Activated CD8-positive, alpha-beta memory T cell treated with anti-CD3 and anti-CD28 coated beads, Interleukin-2, amount 50 U/mL, for 1 hour (primary cell): ENCODE results near the gene PLCXD3.

ENCODE experiments used
- DNase-seq: peaks from one replicate; pipeline ENCODE4 v3.0.0-alpha.2; 2020; ENCODE audit errors: extremely low read depth

Gene PLCXD3

DNA sequence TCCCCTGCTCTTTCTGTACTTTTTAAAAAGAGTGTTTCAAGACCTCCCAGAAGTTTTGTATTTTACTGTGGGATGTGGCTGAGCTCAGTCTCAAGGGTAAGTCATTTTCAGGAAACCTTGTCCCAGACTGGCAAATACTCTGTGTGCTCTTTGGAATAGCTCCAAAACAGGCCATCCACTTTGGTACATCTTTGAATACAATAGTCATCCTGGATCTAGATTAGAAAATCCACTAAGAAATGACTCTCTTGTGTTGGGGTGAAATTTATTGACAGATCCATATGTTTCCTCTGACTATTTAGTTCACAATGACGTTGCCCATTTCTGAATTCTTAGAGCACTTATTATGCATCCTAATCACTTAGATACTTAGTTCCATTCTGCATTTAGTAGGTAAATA lies 95.2 kb downstream of the PLCXD3 start:
- no peak for DNase-seq

DNA sequence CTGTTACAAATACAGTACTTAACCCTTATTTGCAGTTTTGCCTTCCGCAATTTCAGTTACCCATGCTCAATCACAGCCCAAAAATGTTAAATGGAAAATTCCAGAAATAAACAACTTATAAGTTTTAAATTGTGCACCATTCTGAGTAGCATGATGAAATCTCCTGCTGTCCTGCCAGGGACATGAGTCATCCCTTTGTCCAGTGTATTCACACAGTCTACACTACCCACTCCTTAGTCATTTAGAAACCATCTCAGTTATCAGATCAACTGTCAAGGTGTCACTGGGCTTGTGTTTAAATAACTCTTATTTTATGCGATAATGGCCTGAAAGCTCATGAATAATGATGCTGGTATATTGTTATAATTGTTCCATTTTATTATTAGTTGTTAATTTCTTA lies 95.8 kb downstream of the PLCXD3 start:
- DNase-seq, result no peak

DNA sequence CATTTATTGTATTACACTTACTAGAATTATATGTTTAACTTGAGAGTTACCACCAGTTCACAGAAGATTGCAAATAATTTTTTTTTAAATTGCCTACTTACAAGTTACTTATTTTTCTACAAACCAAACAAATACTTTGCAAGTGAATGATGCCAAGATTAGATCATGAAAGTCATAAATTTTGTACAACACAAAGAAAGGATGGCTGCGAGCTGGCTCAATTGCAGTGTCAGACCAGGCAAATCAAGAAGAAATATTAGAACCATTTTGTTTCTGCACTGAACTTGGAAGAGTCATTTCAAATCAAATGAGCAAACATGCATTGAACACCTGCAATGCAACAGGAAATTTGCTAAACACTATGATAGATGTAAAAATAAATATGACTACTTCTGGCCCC lies 97.3 kb downstream of the PLCXD3 start:
- no peak for DNase-seq

DNA sequence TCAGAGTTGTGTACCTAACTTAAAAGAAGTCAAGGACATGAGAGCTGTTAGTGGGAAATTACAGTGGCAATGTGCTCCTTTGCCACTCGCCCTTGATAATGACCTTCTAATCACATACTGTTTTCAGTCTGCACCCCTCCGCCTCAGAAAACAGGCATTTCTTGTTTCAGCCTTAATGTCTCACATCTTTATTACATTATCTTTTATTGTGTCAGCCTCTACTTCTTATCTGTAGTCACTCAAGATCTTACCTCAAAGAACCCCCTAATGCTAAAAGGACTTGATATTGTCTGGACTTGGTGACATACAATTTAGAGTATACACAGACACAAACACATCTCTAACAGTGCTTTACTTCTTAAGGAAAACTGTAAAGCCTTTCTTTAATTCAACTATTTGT lies 97.9 kb downstream of the PLCXD3 start:
- no peak for DNase-seq

DNA sequence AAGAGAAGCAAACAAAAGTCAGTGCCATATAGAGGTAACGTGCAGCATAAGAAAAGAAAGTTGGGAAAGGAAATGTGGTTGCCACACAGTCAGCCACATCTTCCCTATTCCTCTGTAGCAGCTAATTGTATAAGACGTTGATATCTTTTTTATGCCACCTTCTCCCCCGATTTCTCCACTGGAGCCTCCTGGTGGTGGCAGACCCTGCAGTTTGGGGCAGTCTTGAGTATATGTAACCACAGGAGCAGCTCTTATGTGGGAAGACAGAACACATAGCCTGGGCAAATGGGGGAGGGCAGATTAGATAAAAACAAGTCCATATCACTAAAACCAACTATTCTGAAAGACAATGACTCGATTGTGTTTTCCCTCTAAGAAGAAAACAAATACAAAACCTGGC lies 99.7 kb downstream of the PLCXD3 start:
- DNase-seq, result no peak

DNA sequence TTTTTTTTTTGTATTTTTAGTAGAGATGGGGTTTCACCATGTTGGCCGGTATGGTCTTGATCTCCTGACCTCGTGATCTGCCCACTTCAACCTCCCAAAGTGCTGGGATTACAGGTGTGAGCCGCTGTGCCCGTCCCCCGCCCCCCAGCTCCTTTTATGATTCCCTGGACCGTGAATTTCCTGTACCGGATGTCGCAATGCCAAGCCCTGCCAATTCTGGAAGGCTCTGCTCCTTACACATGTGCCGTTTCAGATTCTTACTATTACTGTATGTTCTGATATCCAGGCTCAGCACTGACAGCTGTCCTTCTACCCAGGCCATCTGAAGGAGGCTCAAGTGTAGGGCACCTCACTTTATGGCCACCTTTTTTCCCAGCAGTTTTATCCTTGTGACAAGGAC lies 100.1 kb downstream of the PLCXD3 start:
- no peak for DNase-seq

DNA sequence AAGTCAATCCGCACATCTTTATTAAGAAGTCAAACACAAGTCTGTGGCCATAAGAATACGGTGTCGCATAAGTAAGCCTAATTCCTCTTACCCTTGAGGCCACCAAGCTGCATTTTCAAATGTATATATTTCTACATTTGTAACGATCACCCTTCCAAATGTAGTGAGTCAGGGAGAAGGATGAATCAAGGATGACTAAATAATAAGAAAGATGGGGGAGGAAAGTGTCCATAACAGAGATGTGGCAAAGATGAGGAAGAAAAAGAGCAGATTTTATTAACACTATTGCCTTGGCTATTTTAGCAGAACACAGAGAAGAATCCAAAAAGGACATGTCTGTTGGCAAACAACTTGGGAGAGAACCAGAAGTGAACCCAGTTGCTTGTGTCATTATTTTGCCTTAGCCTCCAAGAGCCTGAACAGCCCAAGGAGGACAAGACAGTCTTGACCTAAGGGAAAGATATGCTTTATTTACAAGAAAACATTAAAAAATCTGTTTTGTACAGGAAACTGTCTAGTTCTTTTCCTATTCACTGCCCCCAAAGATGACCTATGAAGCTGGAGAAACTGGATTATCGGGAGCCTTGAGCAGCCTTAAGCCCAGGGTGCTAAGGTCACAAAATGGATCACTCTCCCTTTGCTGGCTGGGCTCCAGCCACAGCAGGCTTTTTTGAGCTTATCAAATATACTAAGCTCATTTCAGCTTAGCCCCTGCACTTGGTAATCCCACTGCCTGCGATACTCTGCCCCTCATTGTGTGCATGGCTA lies 101.5 kb downstream of the PLCXD3 start:
- no peak for DNase-seq

DNA sequence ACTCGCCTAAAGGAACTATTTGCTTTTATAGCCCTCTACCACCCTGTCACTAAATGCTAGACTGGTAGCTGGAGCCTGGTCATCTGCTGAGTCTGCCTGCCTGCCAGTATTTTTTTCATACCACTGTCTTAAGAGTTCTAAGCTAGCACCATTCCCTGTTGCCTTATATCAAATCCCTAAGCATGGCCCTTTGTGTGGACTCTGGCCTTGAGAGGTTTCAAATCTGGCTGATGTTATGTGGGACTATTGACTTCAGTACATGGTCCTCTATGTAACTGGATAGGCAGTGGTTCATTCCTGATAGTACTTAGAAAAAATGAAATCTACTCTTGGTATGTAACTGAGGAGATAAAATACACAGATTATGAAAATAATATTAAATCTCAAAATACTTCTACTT lies 103.5 kb downstream of the PLCXD3 start:
- DNase-seq, result no peak

DNA sequence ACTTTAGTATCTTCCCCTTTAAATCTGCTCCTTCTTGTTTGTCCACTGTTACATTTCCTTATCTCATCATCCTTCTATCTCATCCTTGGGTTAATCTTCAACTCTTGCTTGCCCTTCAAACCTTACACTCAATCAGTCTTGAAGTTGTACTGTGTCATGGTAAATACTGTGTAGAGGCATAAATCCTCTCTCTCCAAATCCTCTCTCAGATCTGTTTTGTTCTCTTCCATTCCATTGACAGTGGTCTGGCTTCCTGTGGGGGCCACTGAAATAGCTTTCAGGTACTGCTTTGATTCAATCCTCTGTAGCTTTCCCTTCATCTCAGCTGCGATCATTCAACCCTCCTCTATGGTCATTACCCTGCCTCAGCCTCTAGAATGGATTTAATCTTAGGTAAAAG lies 104.0 kb downstream of the PLCXD3 start:
- no peak for DNase-seq

DNA sequence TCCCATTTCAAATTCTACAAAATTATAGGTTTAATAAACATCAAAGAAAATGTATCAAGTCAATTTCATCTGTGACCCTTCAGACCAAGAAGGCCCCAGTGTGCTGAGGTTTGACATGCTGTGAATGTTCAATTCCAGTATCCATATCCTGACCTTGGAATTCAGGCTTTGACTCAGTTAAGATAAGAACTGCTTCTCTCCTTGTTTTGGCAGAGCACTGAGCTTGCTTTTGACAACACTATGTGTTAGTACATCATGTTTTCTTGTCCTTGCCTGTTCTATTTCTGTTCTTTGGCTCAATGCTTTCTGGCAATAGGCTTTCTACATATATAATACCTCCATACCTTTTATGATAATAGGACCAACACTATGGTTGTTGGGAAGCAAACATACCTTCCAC lies 105.6 kb downstream of the PLCXD3 start:
- no peak for DNase-seq

DNA sequence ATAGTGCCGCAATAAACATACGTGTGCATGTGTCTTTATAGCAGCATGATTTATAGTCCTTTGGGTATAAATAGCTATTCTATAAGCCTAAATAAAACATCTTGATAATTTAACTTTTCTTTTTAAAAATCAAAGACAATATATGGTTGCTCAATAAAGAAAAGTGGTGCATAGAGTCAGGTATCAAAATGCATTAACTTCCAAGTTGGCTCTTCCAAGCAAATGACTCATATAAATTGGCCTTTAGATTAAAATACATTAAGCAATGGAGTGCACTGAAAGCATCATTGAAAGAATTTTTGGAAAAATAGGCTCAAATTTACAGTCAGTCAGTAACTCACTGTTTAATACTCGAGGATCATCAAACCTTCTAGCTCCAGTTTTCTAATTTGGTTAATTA lies 106.6 kb downstream of the PLCXD3 start:
- no peak for DNase-seq

DNA sequence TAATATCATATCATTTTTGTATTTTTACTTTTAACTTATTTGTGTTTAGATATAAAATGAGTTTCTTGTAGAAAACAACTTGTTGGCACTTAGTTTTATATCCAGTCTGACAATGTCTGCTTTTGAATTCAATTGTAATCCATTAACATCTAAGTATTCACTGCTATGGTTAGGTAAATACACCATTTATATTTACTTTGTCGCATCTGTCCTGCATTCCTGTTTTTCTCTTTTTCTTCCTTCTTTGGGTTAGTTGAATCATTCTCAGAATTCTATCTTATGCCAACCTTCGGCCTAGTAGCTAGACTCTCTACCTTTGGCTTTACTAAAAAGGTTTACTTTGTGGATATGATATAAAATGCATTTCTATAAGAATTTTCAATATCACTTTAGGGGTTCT lies 107.6 kb downstream of the PLCXD3 start:
- DNase-seq, result no peak

DNA sequence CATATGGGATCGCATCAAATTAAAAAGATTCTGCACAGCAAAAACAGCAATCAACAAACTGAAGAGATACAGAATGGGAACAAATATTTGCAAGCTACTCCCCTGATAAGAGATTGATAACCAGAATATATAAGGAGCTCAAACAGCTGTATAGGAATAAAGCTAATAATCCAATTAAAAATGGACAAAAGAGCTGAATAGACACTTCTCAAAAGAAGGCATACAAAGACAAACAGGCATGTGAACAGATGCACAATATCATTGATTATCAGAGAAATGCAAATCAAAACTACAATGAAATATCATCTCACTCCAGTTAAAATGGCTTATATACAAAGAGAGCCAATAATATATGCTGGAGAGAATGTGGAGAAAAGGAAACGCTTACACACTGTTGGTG lies 110.6 kb downstream of the PLCXD3 start:
- DNase-seq, result no peak

DNA sequence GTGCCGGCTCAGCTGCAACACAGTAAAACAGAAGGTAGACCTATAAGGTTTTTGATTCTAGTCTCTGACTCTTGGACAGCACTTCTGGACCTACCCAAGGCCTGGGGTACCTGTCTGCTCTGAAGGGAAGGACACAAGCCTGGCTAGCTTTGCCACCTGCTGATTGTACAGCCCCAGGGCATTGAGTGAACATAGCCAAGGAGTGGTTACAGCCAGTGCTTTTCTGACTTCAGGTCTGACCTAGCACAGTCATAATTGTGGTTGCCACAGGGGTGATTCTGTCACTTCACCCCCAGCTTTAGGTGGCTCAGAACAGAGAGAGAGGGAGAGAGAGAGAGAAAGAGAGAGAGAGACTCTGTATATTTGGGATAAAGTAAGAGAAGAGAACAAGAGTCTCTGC lies 118.4 kb downstream of the PLCXD3 start:
- DNase-seq, result no peak

DNA sequence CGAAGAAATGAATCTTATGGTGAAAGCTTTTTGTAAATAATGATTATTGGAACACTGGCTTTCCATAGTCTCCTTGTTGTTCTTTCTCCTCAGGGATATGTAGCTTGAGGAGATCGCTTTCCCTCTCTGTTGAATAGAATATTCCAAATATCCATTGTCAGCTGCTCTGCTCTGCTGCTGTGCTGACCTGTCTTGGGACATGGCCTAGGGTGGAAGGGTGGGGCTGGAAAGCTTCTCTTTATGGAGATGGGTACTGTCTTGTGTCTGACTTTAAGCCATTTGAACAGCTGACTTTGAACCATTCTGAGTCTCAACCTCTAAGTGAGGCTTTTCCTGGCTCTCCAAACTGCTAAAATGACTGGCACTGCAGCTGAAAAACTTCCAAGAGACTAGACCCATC lies 135.8 kb downstream of the PLCXD3 start:
- no peak for DNase-seq

DNA sequence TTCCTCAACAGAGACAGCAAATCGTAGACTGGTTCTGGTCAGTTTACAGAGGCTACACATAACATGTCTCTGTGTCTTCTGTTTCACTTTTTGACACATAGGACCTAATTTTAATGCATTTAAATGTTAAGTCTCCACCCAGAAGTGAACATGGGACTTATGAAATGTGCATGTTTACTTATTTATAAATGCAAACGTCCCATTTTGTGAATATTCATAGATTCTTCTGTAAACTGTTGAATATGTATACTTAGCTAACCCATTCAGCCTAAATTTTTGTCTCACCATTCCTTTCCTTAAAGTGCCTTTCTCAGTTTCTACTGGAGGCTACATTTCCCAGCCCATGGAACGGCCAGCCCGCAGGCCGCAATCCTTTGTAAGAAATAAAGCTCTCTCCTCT lies 137.2 kb downstream of the PLCXD3 start:
- no peak for DNase-seq

DNA sequence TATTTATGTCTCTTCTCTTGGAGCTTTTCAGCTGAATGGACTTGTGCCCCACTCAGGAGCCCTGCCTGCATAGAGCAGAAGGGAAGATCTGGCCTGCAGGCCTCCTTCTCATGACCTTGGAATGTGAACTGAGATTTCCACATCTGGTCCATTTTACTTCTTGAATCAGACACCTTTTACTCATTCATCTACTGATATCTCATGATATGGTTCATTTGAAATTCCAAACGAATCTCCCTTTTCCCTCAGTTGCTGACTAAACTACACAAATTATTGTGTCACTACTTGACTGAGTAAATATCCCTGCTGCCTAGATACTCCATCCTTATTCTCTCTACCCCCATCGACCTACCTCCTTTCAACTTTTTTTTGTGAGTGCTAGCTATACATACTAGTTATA lies 138.7 kb downstream of the PLCXD3 start:
- no peak for DNase-seq

DNA sequence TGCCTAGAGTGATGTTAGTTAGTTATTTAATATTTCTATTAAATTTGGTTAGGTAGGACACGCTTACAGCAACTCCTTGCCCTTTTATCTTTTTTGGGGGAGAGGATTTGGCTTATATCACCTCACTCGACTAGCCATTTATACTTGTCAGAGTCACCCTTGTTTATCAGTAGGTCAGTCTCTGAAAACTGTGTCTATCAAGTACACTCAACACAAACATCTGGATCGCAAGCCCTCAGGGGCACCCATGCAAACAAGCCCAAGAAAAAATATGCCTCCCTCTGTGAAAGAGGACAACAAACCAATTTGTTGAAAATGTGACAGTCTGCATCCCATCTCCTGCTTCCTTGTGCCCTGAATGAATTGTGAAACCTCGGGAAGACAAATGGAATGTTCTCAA lies 139.9 kb downstream of the PLCXD3 start:
- no peak for DNase-seq

DNA sequence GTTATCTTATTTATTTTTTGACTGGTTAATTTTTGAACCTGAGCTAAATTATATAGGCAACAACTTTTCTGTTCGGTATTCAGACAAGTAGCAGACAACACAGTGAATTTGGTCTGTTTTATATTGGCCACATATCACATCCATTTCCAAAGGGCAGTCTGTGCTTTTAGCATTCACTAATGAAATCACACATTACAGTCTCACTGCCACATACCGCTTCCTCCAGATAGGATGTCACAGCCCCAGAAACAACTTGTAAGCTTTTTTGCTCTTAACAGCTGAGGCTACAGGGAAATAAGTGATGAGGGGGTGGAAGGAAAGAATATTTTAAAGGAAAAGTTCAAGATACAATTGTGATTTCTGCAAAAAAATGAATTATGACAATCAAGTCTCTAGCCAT lies 140.6 kb downstream of the PLCXD3 start:
- DNase-seq, result no peak

DNA sequence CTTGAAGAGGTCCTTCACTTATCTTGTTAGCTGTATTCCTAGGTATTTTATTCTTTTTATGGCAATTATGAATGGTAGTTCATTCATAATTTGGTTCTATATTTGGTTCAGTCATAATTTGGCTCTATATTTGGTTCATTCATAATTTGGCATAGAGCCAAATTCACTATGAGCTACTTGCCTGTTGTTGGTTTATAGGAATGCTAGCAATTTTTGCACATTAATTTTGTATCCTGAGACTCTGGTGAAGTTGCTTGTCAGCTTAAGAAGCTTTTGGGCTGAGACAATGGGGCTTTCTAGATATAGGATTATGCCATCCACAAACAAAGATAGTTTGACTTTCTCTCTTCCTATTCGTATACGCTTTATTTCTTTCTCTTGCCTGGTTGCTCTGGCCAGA lies 142.2 kb downstream of the PLCXD3 start:
- no peak for DNase-seq

DNA sequence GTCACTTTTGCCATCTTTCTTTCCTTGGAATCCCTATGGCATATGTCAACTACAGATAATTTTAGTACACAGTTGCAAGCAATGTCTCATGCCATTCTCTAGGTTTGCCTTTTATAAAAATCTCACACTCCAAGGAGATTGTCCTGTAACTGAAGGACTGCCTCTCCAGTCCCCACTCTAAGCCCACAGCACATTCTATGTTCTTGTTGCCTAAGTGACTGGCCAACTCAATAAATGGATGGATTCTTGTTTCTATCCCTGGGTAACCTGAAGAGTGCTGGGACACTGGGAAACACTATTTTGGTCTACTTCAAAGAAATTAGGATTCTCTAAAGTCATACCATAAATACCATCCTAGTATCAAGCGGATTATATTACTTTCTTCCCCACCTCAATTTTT lies 145.0 kb downstream of the PLCXD3 start:
- DNase-seq, result no peak

DNA sequence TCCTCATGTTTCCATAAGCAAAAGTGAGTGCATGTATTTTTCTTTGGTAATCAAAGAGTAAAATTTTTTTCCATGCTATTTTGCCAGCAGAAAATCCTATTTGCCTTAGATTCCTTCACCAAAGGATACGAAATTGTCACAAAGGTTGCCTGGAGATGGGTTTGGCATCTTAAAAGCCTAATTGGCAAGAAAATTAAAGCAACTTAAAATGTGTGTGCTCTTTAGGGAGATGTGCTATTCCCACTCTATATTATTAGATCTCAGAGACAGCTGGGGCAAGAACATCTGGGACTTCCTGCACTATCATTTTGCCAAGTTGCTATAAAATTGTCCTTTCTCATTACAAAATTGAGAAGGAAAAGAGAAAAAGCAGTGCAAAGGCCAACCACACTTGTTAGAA lies 146.1 kb downstream of the PLCXD3 start:
- DNase-seq, result no peak

DNA sequence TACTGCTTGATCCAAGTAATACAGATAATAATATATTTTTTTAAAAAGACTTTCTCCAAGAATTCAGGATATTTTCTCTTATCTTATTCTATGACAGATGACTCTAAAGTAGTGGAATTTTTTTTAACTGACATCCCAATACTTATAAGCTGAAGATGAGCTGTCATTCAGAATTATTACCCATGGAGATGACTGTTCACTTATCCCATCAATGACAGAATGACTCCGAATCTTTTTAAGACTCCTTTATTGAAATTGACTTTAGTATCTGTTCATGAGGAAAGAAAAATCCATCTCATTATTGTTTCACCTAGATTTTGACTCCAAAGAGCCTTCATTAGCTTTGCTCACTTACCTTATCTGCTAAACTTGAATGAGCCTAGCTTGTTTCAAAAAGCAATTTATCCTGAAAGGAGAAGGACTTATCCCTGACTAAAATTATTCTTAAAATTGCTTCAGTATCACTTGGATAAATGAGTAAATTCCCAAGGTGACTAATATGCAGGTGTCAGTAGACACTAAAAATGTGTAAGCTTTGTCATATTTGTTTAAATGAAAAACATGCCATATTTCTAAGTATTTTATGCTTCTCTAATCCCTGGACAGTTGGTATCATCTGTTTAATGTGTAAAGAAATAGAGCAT lies 146.9 kb downstream of the PLCXD3 start:
- no peak for DNase-seq

DNA sequence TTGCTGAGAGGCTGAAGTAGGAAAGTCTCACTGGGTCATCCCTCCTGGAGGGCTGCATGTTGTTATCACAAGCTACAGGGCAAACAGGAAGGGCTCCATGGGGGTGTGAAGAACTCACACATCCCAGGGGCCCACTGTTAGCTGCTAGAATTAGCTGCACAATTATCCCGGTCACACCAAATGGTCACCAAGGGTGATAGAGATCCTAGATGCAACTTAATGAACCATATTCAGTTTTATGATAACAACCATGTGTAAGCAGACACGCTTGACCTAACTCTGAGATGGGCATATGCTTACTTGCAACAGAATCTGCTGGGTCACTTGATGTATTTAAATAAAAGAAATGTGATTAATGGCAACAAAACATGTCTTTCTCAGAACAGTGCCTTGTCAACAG lies 153.6 kb downstream of the PLCXD3 start:
- DNase-seq, result no peak
